Temporal lobe (tissue), 2 donors: Measurements from ENCODE around the gene C16orf96. TPM values are rescaled to one million over a fixed set of nuclear protein-coding genes. Genes with fewer than 3 reads are reported as not detected.

Experiments used
- small RNA-seq: library from RNA; depleted of rRNA; stranded (forward); fragments of <200 nt; gene quantifications from one replicate; pipeline ENCODE3, GENCODE V24; 2014; ENCODE audit warnings: low replicate concordance
- total RNA-seq: library from RNA; depleted of rRNA; stranded (reverse); fragments of >200 nt; gene quantifications from one replicate; pipeline ENCODE4 v1.2.3, GENCODE V29; 2014

C16orf96 gene
- total RNA-seq, 1 donor from 2014 or later: 0.25 TPM

Small RNA genes within 50 kb of the gene (small RNA-seq; reads per million reads assigned to genes)
- not detected for gene RN7SL850P

Other genes starting within 250 kb of the C16orf96 start
- 5.7 TPM for gene GLIS2, start 240.3 kb upstream of the C16orf96 start, total RNA-seq
- gene PAM16, start 205.0 kb upstream of the C16orf96 start, total RNA-seq: 16.7 TPM
- 2.5 TPM for gene VASN, start 184.5 kb upstream of the C16orf96 start, total RNA-seq
- gene CORO7, start 139.7 kb upstream of the C16orf96 start, total RNA-seq: 25.6 TPM
- 21.1 TPM for gene DNAJA3, start 130.5 kb upstream of the C16orf96 start, total RNA-seq
- gene NMRAL1, start 81.7 kb upstream of the C16orf96 start, total RNA-seq: 39.1 TPM
- gene HMOX2, start 79.9 kb upstream of the C16orf96 start, total RNA-seq: 30.0 TPM
- 10.8 TPM for gene CDIP1, start 17.6 kb upstream of the C16orf96 start, total RNA-seq
- 3.2 TPM for gene UBALD1, start 58.5 kb downstream of the C16orf96 start, total RNA-seq
- 51.1 TPM for gene MGRN1, start 68.5 kb downstream of the C16orf96 start, total RNA-seq
- gene NUDT16L1, start 137.2 kb downstream of the C16orf96 start, total RNA-seq: 34.9 TPM
- 18.2 TPM for gene ANKS3, start 177.9 kb downstream of the C16orf96 start, total RNA-seq
- 0.49 TPM for gene DNAAF8, start 178.2 kb downstream of the C16orf96 start, total RNA-seq
- gene ZNF500, start 210.8 kb downstream of the C16orf96 start, total RNA-seq: 8.1 TPM
- not detected for gene SEPTIN12, start 232.0 kb downstream of the C16orf96 start, total RNA-seq
- gene SMIM22, start 239.0 kb downstream of the C16orf96 start, total RNA-seq: not detected
- 25.6 TPM for gene ROGDI, start 246.3 kb downstream of the C16orf96 start, total RNA-seq